PFSK-1 (cell line): ENCODE data around the gene KRTAP4-12.

ENCODE experiments used
- POLR2AphosphoS5 ChIP-seq: IDR thresholded peaks from 2 replicates; pipeline ENCODE4 v1.6.1; 2012; ENCODE audit warnings: low read depth, mild to moderate bottlenecking, control low read depth, low read length, moderate library complexity
- SIN3A ChIP-seq: IDR thresholded peaks from 2 replicates; pipeline ENCODE4 v1.6.1; 2012; ENCODE audit warnings: mild to moderate bottlenecking, low read length, moderate library complexity, borderline replicate concordance; ENCODE audit not compliant: insufficient read depth
- TAF1 ChIP-seq: IDR thresholded peaks from 2 replicates; pipeline ENCODE4 v1.6.1; 2012; ENCODE audit warnings: low read length, control low read depth, borderline replicate concordance; ENCODE audit not compliant: insufficient read depth
- TF ChIP-seq, protein P1 (sequence below), 2 experiments: IDR thresholded peaks; 2 replicates each; pipeline versions ENCODE4 v1.6.1 to v1.8.0; 2011 to 2012; ENCODE audit warnings: low read depth in 2 of 2, low read length in 2 of 2, control low read depth in 1 of 2, inconsistent platforms in 1 of 2, mild to moderate bottlenecking in 1 of 2, moderate library complexity in 1 of 2; ENCODE audit not compliant: insufficient read depth in 1 of 2

DNA sequence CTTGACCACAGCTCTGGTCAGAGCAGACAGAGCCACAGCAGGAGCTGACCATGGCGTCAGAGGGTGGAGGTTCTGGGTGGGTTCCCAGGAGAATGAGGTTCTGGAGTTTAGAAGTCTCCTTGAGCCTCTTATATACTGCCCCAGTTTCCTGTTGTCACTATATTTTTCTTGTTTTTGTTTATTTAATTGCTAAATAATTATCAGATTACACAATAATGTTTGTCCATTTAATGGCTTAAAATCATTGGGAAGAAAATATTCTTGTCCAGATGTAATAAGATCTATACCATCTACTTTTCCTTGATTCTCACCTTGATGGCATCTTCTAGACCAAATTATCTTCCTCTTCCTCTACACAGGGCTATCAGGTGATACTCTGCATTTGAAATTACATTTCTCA lies 44.1 kb upstream of the KRTAP4-12 start, which contains the start of gene KRTAP4-3:
- TF ChIP-seq POLR2AphosphoS5 (no peak), TAF1 (no peak), SIN3A (no peak)
- TF ChIP-seq, protein P1, sequence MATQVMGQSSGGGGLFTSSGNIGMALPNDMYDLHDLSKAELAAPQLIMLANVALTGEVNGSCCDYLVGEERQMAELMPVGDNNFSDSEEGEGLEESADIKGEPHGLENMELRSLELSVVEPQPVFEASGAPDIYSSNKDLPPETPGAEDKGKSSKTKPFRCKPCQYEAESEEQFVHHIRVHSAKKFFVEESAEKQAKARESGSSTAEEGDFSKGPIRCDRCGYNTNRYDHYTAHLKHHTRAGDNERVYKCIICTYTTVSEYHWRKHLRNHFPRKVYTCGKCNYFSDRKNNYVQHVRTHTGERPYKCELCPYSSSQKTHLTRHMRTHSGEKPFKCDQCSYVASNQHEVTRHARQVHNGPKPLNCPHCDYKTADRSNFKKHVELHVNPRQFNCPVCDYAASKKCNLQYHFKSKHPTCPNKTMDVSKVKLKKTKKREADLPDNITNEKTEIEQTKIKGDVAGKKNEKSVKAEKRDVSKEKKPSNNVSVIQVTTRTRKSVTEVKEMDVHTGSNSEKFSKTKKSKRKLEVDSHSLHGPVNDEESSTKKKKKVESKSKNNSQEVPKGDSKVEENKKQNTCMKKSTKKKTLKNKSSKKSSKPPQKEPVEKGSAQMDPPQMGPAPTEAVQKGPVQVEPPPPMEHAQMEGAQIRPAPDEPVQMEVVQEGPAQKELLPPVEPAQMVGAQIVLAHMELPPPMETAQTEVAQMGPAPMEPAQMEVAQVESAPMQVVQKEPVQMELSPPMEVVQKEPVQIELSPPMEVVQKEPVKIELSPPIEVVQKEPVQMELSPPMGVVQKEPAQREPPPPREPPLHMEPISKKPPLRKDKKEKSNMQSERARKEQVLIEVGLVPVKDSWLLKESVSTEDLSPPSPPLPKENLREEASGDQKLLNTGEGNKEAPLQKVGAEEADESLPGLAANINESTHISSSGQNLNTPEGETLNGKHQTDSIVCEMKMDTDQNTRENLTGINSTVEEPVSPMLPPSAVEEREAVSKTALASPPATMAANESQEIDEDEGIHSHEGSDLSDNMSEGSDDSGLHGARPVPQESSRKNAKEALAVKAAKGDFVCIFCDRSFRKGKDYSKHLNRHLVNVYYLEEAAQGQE (IDR thresholded peaks at IDR 0.05; ENCODE audit: insufficient read depth in 1 of 2, low read depth in 2 of 2, low read length in 2 of 2) = no peak
